Loucy (cell line): ENCODE data around the gene PRORP.
A peak's percentile ranks its signal among the peaks of the same experiment; 100 is the strongest.

Experiments
- H2AFZ ChIP-seq: fragments of 200-600 bp; sonication (generic); 2 replicates; pipeline ENCODE4 v1.6.0; 2016; ENCODE audit warnings: antibody characterized with exemption, mild to moderate bottlenecking, low read length, moderate library complexity
- H3F3A ChIP-seq: fragments of 200-600 bp; 2 replicates; pipeline ENCODE4 v1.6.0; 2016; ENCODE audit warnings: antibody characterized with exemption, low read depth, mild to moderate bottlenecking
- H3K27me3 ChIP-seq: fragments of 200-600 bp; sonication (generic); 2 replicates; pipeline ENCODE4 v1.6.1; 2014; ENCODE audit warnings: low read length, mild to moderate bottlenecking; ENCODE audit not compliant: insufficient read depth, poor library complexity, severe bottlenecking
- H3K36me3 ChIP-seq: fragments of 200-600 bp; sonication (generic); 2 replicates; pipeline ENCODE4 v1.6.1; 2016; ENCODE audit warnings: low read length; ENCODE audit not compliant: insufficient read depth
- H3K4me1 ChIP-seq: fragments of 200-600 bp; sonication (generic); 2 replicates; pipeline ENCODE4 v1.5.1; 2014; ENCODE audit warnings: low read length, mild to moderate bottlenecking; ENCODE audit not compliant: insufficient read depth, poor library complexity, severe bottlenecking
- H3K4me2 ChIP-seq: fragments of 200-600 bp; sonication (generic); 2 replicates; pipeline ENCODE4 v1.6.0; 2014; ENCODE audit warnings: antibody characterized with exemption, low read length, low read depth, mild to moderate bottlenecking; ENCODE audit not compliant: poor library complexity, severe bottlenecking
- H3K4me3 ChIP-seq: fragments of 200-600 bp; sonication (generic); 2 replicates; pipeline ENCODE4 v1.5.1; 2014; ENCODE audit warnings: low read length, mild to moderate bottlenecking, mixed read lengths; ENCODE audit not compliant: poor library complexity, severe bottlenecking
- H3K79me2 ChIP-seq: fragments of 200-600 bp; sonication (generic); 2 replicates; pipeline ENCODE4 v1.6.1; 2014; ENCODE audit warnings: low read length; ENCODE audit not compliant: insufficient read depth
- H3K9ac ChIP-seq: fragments of 200-600 bp; sonication (generic); 2 replicates; pipeline ENCODE4 v1.6.0; 2014; ENCODE audit warnings: mild to moderate bottlenecking, low read depth, low read length, moderate library complexity; ENCODE audit not compliant: poor library complexity, severe bottlenecking
- H3K9me2 ChIP-seq: fragments of 200-600 bp; sonication (generic); replicated peaks from 2 replicates; pipeline ENCODE4 v1.6.1; 2016; ENCODE audit warnings: low read depth, low read length, mixed read lengths
- H3K9me3 ChIP-seq: fragments of 200-600 bp; sonication (generic); 2 replicates; pipeline ENCODE4 v1.6.1; 2014; ENCODE audit warnings: mild to moderate bottlenecking, antibody characterized with exemption, low read length, low read depth; ENCODE audit not compliant: insufficient read depth
- H4K20me1 ChIP-seq: fragments of 200-600 bp; sonication (generic); 2 replicates; pipeline ENCODE4 v1.6.0; 2014; ENCODE audit warnings: antibody characterized with exemption, low read length, mild to moderate bottlenecking; ENCODE audit not compliant: insufficient read depth, poor library complexity, severe bottlenecking
- EZH2phosphoT487 ChIP-seq: fragments of 200-600 bp; IDR thresholded peaks from 2 replicates; pipeline ENCODE4 v1.6.1; 2018; ENCODE audit warnings: antibody characterized with exemption, mild to moderate bottlenecking, moderate library complexity, borderline replicate concordance
- TF ChIP-seq, protein P1 (sequence below): fragments of 200-600 bp; sonication (generic); conservative IDR thresholded peaks from 2 replicates; pipeline ENCODE4 v1.5.1; 2014; ENCODE audit warnings: mild to moderate bottlenecking, antibody characterized with exemption, low read length

The PRORP gene

DNA sequence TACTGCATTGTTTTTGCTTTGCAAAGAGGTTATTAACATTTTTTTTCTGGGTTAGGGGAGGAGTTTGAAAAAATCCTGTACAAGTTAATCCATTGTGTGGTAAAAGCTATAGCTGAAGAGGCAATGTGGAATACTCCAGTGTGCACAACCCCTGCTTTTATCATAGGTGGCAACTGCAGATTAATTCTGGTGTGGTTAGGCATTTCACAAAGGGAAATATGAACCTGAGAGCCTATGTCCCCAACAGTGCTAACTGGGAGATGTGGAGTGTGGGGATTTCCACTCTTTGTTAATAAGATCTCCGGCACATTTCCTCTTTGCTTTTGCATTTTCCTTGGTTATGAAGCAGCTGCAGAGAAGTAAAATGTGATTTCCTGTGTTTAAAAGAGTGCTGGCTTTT, 33.6 kb downstream of the PRORP start:
- Histone ChIP-seq H3K4me2 (peak overlapping the region; percentile 48), H3K9ac (peak overlapping the region; percentile 34), H3K9me3 (no peaks in the 10 kb centered on the region), H4K20me1 (no peaks in the 10 kb centered on the region), H3K27me3 (no peaks in the 10 kb centered on the region), H3K9me2 (no peaks in the 10 kb centered on the region), H3K36me3 (peaks cover 23% of the 10 kb centered on the region; the same call in 1 of the 2 replicates), H3K4me3 (peak overlapping the region; percentile 12), H3K79me2 (peaks cover 8% of the 10 kb centered on the region; the same call in 1 of the 2 replicates), H3F3A (0 out of 2 replicates have a peak, but pooled peaks cover 6% of the 10 kb centered on the region), H2AFZ (no peak overlapping the region), H3K4me1 (peaks cover 26% of the 10 kb centered on the region)
- TF ChIP-seq, protein P1, sequence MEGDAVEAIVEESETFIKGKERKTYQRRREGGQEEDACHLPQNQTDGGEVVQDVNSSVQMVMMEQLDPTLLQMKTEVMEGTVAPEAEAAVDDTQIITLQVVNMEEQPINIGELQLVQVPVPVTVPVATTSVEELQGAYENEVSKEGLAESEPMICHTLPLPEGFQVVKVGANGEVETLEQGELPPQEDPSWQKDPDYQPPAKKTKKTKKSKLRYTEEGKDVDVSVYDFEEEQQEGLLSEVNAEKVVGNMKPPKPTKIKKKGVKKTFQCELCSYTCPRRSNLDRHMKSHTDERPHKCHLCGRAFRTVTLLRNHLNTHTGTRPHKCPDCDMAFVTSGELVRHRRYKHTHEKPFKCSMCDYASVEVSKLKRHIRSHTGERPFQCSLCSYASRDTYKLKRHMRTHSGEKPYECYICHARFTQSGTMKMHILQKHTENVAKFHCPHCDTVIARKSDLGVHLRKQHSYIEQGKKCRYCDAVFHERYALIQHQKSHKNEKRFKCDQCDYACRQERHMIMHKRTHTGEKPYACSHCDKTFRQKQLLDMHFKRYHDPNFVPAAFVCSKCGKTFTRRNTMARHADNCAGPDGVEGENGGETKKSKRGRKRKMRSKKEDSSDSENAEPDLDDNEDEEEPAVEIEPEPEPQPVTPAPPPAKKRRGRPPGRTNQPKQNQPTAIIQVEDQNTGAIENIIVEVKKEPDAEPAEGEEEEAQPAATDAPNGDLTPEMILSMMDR = no peak
- no peak for TF ChIP-seq EZH2phosphoT487

DNA sequence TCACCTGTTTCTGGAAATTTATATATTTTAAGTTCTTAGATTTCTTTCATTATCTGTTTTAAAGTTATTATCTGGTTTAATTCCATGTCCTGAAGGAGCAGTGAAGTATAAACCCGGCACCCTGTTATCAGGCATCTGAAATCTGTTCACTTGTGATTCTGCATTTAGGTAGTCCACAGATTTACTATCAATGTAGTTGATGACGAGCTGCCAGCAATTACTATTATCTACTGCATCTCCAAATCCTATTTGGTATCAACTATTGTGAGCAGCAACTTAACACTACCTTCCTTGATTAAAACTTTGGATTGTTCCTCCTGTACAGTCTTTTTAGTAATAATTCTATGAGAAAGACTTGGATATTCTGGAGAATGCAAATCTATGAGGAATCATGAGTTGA, 36.1 kb downstream of the PRORP start:
- Histone ChIP-seq H3K79me2 (peaks cover 8% of the 10 kb centered on the region), H2AFZ (no peak overlapping the region), H3K9me2 (no peaks in the 10 kb centered on the region), H3K4me3 (no peak overlapping the region), H3F3A (0 out of 2 replicates have a peak, but pooled peaks cover 6% of the 10 kb centered on the region), H3K27me3 (no peaks in the 10 kb centered on the region), H3K9ac (no peak overlapping the region), H3K4me2 (no peak overlapping the region), H4K20me1 (no peaks in the 10 kb centered on the region), H3K9me3 (no peaks in the 10 kb centered on the region), H3K36me3 (peaks cover 23% of the 10 kb centered on the region; the same call in 1 of the 2 replicates), H3K4me1 (peaks cover 26% of the 10 kb centered on the region)
- TF ChIP-seq, protein P1 = no peak
- TF ChIP-seq EZH2phosphoT487 = no peak

DNA sequence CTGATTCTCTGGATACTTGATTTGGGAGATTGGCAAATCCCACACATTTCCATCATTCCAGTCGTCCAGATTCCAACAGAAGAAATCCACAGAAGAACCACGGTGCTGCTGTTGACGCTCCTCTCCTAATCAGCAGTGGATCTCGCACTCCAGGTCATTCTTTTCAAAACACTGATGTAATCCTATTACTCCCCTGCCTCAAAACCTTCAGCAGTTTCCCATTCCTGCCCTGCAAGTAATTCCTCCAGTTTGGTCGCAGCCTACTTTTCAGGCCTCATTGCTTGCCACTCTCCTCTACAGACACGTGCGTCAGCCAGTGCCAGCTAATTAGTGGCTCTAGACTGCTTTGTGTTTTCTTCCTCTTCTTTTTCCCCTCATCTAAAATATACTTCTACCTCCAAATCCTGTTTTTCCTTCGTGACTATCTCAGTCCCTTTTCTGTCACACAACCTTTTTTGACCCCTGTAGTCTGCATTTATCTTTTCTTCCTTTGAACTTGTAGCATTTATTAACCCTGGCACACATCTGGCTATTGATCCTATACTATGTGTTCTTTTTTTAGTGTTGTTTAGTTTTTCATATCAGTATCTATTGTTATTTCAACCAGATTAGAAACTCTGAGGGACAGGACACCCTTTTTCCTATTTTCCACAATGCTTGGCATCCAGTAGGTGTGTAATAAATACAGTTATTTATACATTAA, 36.8 kb downstream of the PRORP start:
- Histone ChIP-seq H3K9ac (no peak overlapping the region), H3K4me3 (no peak overlapping the region), H3F3A (0 out of 2 replicates have a peak, but pooled peaks cover 6% of the 10 kb centered on the region), H3K4me2 (no peak overlapping the region), H3K9me3 (no peaks in the 10 kb centered on the region), H4K20me1 (no peaks in the 10 kb centered on the region), H3K27me3 (no peaks in the 10 kb centered on the region), H3K4me1 (peaks cover 23% of the 10 kb centered on the region), H2AFZ (no peak overlapping the region), H3K9me2 (no peaks in the 10 kb centered on the region), H3K79me2 (peaks cover 11% of the 10 kb centered on the region), H3K36me3 (peaks cover 26% of the 10 kb centered on the region; the same call in 1 of the 2 replicates)
- no peak for TF ChIP-seq EZH2phosphoT487
- TF ChIP-seq, protein P1 = no peak
